ENCODE data around the gene C3orf18.

The C3orf18 gene

DNA sequence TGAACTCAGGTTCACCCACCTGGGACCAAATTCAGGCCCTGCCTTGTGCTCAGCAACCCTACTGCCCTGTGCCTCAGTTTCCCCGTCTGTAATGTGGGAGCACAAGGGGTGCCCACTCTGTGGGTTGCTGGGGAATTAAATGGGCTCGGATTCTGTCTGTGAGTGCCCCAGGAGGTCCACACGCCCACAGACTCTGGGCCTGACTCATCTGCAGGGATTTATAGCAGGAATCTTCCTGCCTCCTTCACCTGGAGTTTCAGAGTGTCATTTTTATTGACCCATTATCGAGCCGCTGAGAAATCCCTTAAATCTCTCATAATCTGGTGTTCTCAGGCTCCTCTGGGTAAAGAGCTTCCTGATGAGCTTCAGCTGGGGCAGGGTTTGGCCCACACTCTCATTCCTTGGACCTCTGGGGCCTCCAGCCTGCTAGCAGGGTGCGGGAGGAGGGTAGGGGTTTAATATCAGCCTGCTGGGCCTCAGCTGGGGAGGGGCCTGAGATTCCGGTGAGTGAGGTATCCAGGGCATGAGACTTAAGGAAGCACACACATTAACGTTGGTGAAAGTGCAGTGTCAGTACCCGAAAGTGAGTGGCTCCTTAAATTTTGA, 16.4 kb downstream of the C3orf18 start:
- no peak for DNase-seq (ENCODE audit: low read depth)

DNA sequence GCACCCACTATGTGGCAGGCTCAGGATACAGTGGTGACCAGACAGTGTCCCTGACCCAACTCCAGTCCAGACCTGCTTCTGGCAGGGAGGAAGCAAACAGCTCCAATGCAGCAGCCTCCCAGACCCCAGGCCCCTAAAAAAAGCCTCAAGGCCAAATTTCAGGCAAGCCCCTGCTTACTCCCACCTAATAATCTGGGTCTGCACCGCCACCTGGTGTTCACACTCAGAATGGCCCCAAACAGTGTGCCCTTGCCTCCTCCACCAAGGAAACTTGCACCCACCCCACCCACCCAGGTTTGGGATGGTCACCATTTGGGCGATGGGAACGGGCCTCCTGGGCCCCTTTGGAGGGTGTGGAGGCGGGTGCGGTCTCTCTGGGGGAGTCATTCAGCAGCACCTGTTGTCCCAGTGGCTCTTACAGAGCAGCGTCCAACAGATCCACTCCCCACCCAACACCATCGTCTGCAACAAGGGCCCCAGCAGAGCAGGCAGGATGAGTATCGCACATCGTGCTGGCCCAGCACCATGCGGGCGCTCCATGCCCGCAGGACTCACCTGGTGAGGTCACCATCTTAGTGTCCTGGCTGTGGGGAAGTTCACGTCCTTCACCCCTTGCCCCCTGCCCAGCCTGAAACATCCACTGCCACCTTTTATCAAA, 17.3 kb downstream of the C3orf18 start:
- DNase-seq (ENCODE audit: low read depth): peak; percentile 33

DNA sequence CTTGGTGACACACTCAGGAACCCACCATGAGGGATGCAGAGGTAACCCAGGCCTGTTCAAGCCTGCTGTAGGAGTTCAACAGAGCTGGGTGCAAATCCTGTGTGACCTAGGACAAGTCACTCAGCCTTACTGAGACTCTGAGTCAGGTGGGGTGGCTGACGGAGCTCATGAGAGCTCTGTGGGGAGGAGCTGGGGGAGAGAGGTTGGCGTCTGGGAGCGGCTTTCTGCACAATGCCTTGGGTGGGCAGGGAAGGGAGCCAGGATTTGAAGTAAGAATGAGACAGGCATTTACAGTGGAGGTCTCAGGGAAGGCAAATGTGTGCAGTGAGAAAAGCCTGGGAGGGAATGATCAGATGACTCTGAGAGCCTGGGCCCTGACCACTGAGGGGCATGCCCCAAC, 18.3 kb downstream of the C3orf18 start:
- no peak for DNase-seq (ENCODE audit: low read depth)

DNA sequence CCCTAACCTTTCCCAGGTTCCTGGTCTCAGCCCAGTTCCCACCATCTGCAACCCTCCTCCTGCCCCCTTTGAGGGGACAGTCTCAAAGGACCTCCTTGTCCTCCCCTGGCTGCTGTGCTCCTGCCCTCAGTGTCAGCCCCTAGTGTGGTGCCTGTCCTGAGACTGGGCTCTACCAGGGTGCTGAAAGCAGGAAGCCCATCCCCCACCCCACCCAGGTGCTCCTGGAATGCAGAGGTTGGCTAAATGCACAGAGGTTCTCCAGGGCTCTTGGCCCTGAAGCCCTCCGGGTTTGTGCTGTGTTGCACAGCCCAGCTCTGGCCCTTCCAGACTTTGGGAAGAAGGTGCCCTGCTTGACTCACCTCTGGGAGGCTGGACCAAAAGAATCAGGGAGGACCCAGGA, 21.8 kb downstream of the C3orf18 start:
- DNase-seq (ENCODE audit: low read depth): no peak

DNA sequence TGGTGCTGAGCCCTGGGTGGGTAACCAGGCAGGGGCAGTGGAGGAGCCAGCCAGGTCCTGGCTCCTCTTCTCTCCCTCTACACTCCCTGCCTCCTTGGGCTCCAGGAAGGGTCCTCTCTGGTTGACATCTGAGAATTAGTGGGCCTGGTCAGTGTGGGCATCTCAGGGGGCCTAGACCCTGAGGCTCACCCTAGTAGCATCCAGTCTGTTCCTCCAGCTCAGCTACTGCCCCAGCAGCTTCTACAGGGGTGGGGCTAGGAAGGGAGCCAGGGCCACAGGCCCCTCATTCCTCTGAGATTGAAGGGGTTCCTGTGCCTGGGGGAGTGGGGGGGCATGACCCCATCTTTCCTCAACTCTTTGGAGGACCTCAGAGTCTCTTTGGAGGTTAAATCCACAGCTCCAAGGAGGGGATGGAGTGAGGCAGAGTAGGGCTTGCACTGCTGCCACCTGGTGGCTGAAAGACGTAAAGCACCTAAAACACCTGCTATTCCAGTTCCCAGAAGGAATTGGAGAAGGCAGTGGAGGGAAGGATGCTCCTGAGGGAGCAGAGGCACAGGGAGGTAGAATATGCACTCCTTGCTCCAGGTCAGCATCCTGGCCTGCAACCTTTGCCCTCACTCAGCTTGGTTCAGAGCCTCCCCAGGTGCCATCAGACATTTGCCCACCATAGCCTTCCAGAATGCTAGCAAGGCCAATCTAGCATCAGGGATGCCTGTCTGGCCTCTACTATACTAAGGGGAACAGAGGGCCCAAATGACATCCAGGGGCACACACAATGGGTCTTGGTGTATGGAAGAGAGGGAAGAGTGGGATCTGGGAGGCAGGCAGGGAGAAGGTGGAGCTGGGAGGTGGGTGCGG, 25.1 kb downstream of the C3orf18 start:
- DNase-seq (ENCODE audit: low read depth): peak; percentile 22

DNA sequence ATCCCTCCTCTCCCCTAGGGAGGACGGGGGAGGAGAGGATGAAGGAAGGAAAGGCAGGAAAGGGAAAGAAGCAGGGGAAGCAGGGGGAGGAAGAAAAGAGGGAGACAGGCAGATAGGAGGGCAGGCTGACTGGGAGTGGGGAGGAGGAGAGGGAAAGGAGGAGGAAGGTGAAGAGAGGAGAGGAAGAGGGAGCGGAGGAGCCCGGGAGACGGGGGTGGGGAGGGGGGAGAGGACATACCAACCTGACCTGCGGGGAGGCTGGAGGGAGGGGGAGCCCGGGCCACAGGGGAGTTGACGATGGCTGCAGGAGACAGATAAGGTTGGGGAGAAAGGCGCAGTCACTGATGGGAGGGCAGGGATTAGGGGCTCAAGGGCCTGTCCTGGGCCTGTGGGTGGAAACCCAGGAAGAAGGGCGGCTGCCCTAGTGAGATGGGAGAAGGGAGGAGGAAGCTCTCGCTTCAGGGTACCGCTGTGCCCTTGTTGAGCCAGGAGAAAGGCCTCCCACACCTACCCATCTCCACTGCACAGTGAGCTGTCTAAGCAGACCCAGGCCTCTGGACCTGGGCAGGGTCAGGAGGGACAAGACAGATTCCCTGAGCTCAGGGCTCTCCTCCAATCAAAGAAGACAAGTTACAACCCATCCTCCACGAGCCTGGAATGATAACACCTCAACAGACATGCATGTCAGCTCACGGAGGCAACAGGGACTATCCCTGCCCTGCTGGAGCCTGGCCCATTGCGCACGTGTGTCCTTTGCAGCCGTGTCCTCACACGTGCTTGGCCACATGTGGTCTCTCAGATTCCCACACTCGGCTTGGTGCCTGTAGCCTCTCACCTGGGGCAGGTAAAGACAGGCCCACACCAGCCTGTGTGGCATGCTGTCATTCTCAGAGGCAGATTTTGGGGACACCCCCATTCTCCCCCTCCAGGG, 27.9 kb downstream of the C3orf18 start:
- no peak for DNase-seq (ENCODE audit: low read depth)

DNA sequence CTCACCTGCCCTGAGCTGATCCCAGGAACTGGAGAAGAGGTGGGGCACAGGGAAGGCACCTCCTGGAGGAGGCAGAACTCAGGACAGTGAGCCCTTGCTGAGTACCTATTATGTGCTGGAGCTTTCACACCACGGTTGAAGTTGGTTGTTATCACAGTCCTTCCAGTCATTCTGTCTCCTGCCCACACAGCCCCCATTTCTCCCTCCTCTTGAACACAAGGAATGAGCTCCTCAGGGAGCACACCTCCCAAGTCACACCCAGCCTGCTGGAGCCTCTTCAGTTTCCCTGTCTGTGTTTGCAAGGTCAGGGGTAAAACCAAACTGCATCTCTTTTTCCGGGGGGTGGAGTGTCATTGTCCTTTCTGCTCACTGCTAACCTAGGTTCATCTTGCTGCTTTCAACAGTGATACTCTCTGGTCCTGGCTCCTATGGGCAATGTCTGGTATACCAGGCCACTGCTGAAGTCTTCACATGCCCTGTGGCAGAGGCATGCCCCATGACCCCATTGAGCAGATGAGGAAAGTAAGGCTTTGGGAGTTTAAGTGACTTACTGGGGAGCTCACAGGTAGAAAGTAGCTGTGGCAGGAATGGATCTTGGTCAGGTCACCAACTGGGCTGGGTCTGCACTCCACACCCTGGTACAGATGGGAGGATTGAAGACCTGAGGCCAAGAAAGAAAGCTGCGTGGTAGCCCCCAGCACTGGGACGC, 30.0 kb downstream of the C3orf18 start:
- no peak for DNase-seq (ENCODE audit: low read depth)

DNA sequence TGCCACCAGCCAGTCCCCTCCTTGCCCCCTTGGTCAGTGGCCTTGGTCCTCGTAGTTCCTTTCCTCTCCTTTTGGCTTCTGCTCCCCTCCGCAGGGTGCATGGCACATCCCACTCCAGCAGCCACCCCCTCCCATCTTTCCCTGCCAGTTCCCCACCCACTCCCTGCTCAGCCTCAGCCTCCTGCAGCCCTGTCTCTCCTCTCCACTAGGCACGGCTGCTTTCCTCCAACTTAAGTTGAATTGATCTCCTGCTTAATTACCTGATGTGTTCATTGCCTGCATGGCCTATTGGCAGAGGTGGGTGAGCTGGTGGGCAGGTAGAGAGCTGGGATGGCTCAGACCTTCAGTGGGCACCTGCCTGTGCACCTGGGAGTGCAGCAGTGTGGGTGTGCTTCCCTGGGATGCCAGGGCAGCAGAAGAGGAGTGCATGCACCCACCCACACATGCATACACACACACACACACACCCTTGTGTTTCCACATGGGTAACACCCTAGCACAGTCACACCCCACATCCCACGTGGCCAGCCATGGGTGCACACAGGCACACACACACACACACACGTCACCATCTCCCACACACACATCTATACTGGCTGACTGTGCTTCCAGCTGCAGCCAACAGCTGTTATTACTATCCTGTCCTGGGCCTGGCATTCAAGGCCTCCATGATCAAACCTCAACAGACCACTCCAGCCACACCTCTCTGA, 30.9 kb downstream of the C3orf18 start:
- DNase-seq (ENCODE audit: low read depth): no peak

DNA sequence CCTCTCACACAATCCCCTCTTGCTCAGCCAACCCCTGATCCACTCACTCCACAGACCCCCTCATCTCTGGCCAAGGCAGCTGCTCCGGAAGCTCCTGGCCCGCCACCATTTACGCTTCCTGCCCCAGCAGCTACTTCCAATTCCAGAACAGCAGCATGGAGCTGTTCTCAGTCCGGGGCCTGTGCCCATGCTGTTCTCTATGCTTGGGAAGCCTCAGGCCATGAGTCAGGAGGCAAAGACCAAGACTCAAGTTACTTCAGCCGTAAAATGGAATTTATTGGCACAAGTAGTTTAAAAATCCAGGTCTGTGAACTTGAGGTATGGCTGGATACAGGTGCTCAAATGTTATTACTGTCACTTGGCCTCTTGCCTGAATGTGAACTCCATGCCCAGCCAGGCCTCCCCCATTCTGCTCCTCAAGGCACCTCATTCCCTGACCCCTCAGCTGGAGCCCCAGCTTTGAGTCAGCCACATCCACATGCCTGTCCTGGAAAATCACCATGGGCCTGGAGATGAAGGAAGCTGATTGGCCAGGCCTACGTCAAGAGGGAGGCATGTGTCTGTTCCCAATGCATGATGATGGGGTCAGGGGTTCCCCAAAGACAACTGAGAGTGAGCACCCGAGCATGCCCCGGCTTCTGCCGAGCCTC, 32.7 kb downstream of the C3orf18 start:
- no peak for DNase-seq (ENCODE audit: low read depth)

DNA sequence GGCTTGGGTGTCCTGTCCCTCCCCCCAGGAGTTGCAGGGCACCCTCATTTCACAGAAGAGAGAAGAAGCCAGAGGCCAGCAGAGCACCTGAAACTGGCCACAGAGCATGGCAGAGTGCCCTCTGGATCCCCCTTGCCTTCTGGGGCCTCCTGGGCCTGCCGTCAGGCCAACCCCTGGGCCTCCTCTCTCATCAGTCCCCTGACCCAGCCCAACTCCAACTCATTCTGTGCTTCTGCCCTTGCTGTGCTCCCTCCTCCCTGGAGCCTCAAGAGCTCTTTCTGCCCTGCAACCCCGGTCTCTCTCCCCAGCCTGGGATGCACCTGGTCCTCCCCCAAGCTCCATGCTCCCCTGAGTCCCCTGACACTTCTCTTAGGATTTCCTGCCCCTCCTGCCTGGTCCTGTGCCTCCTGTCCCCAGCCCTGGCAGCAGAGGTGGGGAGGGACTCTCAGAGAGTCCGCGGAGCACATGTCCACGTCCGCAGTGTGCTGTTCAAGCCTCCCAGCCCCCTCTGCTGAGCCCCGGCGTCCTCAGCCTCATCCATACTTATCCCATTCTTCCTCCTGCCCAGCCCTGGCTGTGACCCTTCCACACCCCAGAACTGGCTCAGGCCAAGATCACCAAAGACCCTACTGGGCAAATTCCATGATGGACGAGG, 33.6 kb downstream of the C3orf18 start:
- no peak for DNase-seq (ENCODE audit: low read depth)

DNA sequence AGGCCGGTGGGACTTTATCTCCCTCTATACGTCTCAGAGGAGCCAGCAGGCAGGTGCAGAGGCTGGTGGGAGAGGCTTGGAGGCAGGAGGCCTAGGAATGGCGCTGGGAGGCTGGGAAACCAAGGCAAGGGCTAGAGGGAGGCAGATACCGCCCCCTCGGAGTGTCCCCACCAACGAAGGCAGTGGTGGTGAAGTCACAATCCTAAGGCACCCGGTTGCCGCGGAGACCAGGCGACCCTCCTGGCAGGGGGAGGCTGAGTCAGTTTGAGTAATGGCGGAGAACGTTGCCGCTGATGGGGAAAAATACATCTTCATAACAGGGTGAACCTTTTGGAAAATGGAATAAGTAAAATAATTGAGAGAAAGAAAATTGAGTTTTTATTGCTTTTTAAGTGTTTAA, 34.2 kb downstream of the C3orf18 start:
- DNase-seq (ENCODE audit: low read depth): no peak

DNA sequence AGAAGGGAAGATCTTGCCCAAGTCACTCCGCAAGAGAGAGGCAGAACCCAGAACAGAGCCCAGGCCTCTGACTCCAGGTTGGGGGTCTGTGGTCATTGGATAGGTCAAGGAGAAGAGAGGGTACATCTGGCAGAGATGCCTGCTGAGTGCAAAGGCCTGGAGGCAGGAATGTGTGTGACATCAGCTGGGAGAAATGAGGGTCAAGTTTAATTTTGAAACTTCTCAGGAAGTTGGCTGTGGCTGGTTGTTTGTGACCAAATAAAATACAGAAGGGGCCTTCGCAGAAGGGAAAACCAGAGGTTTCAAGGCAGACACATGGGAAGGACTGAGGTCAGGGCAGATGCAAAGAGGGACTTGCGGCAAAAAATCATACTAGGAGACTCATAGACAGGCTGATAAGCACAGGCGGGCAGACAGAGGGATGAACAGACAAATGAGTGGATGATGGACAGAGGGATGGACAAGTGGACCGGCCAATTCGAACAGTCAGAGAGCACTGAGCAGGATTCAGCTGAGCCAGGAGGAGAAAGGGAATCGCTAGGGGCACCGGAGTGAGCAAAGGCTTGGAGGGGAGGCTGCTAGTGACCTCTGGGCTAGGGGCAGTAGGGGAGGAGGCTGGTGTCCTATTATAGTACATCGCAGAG, 35.4 kb downstream of the C3orf18 start:
- DNase-seq (ENCODE audit: low read depth): no peak

DNA sequence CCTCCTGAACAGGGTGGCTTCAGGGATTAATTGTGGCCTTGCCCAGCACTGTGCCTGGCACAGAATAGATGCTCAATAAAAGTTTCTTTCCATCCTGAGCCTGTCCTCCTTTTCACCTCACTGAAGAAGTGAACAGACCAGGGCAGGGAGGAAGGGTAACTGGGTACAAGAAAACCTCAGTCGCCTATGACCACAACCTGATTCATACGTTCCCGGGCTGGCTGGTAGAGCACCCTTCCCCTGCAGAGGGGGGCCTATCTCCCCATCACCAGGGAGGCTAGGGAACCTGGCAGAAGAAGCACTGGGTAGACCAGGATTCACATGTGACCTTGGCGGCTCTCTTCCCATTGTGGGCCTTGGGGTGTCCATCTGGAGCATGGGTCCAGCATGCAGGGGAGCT, 36.3 kb downstream of the C3orf18 start:
- no peak for DNase-seq (ENCODE audit: low read depth)

DNA sequence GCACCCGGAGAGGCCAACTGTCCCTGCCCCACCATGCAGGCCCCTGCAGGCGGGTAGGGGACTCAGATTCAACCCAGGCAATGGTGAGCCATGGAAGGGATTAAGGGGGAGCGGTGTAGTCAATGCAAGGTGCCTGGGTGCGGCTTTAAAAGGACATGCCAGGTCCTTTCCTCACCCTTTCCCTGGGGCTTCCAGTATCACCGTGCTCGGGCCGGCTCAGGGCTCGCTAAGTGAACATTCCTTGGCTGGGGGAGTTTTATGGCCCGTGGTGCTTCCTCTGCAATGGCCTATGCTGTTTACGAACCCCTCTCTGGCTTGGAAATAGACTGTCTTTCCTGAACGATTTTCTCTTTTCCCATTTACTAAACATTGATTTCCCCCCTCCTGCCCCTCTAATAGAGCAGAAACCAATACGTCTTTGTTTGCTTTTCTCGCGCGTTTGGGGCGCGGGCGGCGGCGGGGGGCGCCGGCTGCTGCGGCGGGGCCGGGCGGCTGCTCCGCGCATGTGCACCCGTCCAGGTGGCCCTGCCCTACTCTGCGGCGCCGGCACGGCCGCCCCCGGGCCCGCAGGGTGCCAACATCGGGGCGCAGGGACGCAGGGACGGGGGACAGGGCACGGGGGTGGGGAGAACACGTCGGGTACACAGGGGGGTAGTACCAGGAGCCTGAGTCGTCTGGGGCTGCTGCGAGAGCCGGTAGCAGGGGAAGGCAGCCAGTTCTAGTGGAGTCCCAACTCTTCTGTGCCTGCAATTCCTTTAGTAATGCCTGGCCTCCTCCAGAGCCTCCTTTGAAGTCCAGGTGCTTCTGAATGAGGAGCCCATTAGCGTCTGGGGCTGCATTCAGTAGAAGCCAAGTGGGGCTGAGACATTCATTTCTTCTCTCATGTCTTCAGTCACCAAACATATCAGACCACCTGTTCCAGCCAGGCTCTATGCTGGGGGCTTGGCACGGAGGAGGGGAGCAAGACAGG, 37.3 kb downstream of the C3orf18 start:
- DNase-seq (ENCODE audit: low read depth): no peak

DNA sequence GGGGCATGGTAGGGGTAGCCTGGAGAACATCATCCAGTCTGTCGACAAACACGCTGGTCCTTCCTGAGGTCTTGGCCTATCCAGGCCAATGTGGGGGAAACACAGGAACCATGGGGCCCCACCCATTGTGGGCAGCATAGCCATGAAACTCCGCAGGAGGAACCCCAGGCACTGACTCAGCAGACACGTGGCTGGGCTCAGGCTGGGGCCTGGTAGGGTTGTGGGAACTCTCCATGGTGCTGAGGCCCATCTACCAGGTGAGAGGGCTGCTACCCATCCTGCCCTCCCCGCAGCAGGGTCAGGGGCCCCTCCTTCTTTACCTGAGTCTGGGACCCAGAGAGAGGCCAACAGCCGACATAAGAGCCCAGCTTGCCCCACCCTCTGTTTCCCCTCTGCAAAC, 41.6 kb downstream of the C3orf18 start:
- DNase-seq (ENCODE audit: low read depth): peak; percentile 26

DNA sequence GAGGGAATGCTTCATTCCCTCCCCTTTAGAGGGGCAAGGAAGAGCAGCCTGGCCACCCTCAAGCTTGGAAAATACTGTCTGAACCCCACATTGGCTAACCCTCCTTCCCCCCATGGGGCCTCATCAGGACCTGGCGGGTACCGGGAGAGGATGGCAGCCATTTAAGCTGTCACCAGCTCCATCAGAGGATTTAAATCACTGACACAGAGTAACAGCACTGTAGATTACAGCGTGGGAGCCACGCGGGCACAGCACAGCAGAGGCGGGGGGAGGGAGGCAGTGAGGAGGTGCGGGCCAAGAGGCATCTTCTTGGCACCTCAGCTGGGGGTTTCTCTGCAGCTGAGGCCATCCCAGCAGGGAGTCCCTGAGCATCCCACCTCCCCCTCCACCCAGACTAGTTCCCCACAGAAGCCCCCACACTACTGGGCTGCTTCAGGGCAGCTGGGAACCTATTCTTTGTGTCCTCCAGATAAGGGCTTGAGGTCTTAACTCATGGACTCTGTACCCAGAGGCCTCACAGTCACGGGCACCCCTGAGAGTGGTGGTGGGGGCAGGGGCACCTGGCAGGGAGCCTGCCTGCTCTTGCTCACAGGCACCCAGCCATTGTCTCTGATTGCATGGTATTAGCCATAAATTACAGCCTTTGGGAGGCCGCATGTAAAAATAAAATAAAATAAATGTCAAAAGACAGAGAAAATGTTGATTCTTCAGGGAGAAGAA, 42.2 kb downstream of the C3orf18 start:
- no peak for DNase-seq (ENCODE audit: low read depth)

DNA sequence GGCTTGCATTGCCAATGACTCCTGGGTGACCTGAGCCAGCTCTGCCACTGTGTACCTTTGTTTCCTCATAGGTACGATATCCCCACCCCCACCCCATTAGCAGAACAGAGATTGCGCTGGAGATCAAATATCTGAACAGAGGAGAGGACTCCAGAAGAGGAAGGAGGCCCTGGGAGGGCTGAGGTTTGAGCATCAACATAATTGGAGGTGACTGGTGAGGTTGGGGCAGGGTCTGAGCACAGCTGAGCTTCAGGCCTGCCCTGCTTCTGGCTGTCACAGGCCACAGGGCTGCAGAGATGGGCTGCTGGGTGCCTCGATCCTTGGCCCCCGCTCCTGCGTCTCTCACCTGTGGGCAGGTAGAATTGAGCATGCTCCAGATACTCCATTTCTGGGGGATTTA, 42.8 kb downstream of the C3orf18 start:
- DNase-seq (ENCODE audit: low read depth): no peak
